Upper lobe of left lung (tissue), 6 donors: ENCODE data around the gene OLIG1. TPM values are rescaled to one million over a fixed set of nuclear protein-coding genes. Genes with fewer than 3 reads are reported as not detected.

Source experiments
- ATAC-seq, 2 donors: fragments of 200-7000 bp; cut with Tn5 transposase; one replicate each; pipeline ENCODE4 v1.9.1; 2022; ENCODE audit warnings: mild to moderate bottlenecking in 2 of 2, moderate library complexity in 2 of 2; ENCODE audit not compliant: low FRiP score in 2 of 2
- DNase-seq, 2 donors: peaks; one replicate each; pipeline ENCODE4 v3.0.0-alpha.2; 2019 to 2020
- H3K27ac ChIP-seq, 4 donors: fragments of 200-600 bp; sonication (generic); one replicate each; pipeline ENCODE4 v1.5.1; 2016 to 2019
- H3K27me3 ChIP-seq, 4 donors: fragments of 200-600 bp; sonication (generic); one replicate each; pipeline ENCODE4 v1.5.1; 2017 to 2019
- H3K36me3 ChIP-seq, 4 donors: fragments of 200-600 bp; sonication (generic); one replicate each; pipeline ENCODE4 v1.5.1; 2016 to 2019
- H3K4me1 ChIP-seq, 4 donors: fragments of 200-600 bp; sonication (generic); one replicate each; pipeline ENCODE4 v1.5.1; 2018 to 2019
- H3K4me3 ChIP-seq, 4 donors: fragments of 200-600 bp; sonication (generic); one replicate each; pipeline ENCODE4 v1.5.1; 2017 to 2019; ENCODE audit warnings: mild to moderate bottlenecking in 2 of 4, moderate library complexity in 1 of 4
- H3K9me3 ChIP-seq, 4 donors: fragments of 200-600 bp; sonication (generic); one replicate each; pipeline ENCODE4 v1.5.1; 2018 to 2019
- EP300 ChIP-seq, 4 donors: sonication (generic); formaldehyde crosslinking; IDR thresholded peaks; one replicate each; pipeline ENCODE4 v1.5.1; 2017; ENCODE audit warnings: antibody characterized with exemption in 4 of 4, control low read depth in 2 of 4
- POLR2A ChIP-seq, 4 donors: fragments of 450-650 bp; IDR thresholded peaks; one replicate each; pipeline ENCODE4 v1.5.1; 2016 to 2017; ENCODE audit warnings: antibody characterized with exemption in 4 of 4, mild to moderate bottlenecking in 2 of 4
- POLR2AphosphoS5 ChIP-seq, 2 donors: sonication (generic); formaldehyde crosslinking; IDR thresholded peaks; one replicate each; pipeline ENCODE4 v1.5.1; 2017; ENCODE audit warnings: antibody characterized with exemption in 2 of 2
- WGBS, 2 donors: methylation state at CpG; one replicate each; pipeline ENCODE4 v1.1.5; 2017 to 2018; 5-methylcytosine and 5-hydroxymethylcytosine counted together
- total RNA-seq, 6 donors: library from RNA; depleted of rRNA in 4 of 6; stranded (reverse); fragments of >200 nt in 4 of 6; gene quantifications; one replicate each; pipeline versions ENCODE4 v1.1.0 to v1.2.1, GENCODE V29; 2016 to 2021
- TF ChIP-seq, protein P1 (sequence below), 6 experiments: fragments of 450-650 bp in 4 of 6; fragments of 200-600 bp in 2 of 6; sonication (generic) in 2 of 6; IDR thresholded peaks; one replicate each; pipeline ENCODE4 v1.5.1; 2016 to 2019; ENCODE audit warnings: antibody characterized with exemption in 6 of 6
- donor health status: DM: no; HTN: no; CAD: no; lungs with moderate emphysema.
- donor health status: DM: no; HTN: yes; CAD: no; lungs with severe emphysema.

The OLIG1 gene
- total RNA-seq, 6 donors from 2014 or later = 0.54 to 3.2 (median 2.0) TPM; not detected in 1

DNA sequence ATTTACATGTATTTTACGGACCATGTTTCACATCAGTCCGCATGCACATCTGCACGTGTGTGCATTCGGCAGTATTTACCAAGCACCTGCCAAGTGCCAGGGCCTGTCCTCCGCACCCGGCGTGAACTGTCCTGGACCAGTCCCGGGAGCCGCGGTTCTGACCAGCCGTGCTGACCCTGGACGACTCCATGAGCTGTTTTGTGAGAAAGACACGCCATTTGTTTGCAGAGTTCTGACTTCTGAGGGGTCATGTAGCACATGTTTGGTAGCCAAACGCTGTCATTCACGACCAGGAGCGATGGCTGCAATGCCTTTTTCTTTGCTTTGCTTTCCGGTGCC lies 47.5 kb upstream of the OLIG1 start:
- Histone ChIP-seq H3K36me3 (no peaks in the 10 kb centered on the region), H3K4me1 (peaks cover 35 to 62% (median 47%) of the 10 kb centered on the region in 4 donors), H3K27ac (no peak overlapping the region), H3K4me3 (no peak overlapping the region), H3K9me3 (no peaks in the 10 kb centered on the region), H3K27me3 (peaks cover 0 to 91% (median 61%) of the 10 kb centered on the region in 4 donors)
- 12 to 17% methylated on average over 14 to 17 of the region's 17 CpGs for WGBS, 2 donors
- peak in 1 of 2 donors; percentile 51 for DNase-seq
- no peak for ATAC-seq
- TF ChIP-seq, protein P1, sequence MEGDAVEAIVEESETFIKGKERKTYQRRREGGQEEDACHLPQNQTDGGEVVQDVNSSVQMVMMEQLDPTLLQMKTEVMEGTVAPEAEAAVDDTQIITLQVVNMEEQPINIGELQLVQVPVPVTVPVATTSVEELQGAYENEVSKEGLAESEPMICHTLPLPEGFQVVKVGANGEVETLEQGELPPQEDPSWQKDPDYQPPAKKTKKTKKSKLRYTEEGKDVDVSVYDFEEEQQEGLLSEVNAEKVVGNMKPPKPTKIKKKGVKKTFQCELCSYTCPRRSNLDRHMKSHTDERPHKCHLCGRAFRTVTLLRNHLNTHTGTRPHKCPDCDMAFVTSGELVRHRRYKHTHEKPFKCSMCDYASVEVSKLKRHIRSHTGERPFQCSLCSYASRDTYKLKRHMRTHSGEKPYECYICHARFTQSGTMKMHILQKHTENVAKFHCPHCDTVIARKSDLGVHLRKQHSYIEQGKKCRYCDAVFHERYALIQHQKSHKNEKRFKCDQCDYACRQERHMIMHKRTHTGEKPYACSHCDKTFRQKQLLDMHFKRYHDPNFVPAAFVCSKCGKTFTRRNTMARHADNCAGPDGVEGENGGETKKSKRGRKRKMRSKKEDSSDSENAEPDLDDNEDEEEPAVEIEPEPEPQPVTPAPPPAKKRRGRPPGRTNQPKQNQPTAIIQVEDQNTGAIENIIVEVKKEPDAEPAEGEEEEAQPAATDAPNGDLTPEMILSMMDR (IDR thresholded peaks at IDR 0.05) = no peak

DNA sequence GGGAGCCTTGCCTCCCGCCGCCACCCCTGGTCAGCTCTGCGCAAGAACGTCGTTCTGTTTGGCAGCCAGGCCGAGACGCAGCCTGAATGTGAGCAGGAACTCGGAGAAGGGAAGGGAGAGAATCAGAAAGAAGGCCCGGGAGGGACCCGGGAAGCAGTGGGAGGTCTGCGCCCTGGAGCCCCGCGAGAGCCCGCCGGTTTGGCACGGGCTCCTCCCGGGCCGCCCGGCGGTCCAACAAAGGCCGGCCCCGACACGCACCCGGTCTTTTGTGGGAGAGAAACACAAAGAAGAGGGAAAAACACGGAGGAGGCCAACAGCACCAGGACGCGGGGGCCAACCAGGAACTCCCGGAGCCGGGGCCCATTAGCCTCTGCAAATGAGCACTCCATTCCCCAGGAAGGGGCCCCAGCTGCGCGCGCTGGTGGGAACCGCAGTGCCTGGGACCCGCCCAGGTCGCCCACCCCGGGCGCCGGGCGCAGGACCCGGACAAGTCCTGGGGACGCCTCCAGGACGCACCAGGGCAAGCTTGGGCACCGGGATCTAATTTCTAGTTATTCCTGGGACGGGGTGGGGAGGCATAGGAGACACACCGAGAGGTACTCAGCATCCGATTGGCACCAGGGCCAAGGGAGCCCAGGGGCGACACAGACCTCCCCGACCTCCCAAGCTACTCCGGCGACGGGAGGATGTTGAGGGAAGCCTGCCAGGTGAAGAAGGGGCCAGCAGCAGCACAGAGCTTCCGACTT lies 46.9 kb upstream of the OLIG1 start:
- TF ChIP-seq, protein P1 (IDR thresholded peaks at IDR 0.05) = no peak
- TF ChIP-seq POLR2A (IDR thresholded peaks at IDR 0.05) (no peak), POLR2AphosphoS5 (IDR thresholded peaks at IDR 0.05) (no peak)
- H3K27me3 ChIP-seq = peaks cover 0 to 95% (median 66%) of the 10 kb centered on the region in 4 donors
- DNase-seq (peak in 1 of 2 donors; percentile 71), ATAC-seq (no peak)
- H3K4me3 ChIP-seq = no peak overlapping the region
- H3K27ac ChIP-seq = no peak overlapping the region
- WGBS, 2 donors = 3 to 20% methylated on average over 1 to 49 of the region's 52 CpGs
- H3K36me3 ChIP-seq = no peaks in the 10 kb centered on the region
- peaks cover 35 to 68% (median 52%) of the 10 kb centered on the region in 4 donors for H3K4me1 ChIP-seq
- H3K9me3 ChIP-seq = no peaks in the 10 kb centered on the region

DNA sequence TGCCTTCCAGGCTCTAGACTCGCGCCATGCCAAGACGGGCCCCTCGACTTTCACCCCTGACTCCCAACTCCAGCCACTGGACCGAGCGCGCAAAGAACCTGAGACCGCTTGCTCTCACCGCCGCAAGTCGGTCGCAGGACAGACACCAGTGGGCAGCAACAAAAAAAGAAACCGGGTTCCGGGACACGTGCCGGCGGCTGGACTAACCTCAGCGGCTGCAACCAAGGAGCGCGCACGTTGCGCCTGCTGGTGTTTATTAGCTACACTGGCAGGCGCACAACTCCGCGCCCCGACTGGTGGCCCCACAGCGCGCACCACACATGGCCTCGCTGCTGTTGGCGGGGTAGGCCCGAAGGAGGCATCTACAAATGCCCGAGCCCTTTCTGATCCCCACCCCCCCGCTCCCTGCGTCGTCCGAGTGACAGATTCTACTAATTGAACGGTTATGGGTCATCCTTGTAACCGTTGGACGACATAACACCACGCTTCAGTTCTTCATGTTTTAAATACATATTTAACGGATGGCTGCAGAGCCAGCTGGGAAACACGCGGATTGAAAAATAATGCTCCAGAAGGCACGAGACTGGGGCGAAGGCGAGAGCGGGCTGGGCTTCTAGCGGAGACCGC lies 46.3 kb upstream of the OLIG1 start:
- peaks cover 0 to 98% (median 68%) of the 10 kb centered on the region in 4 donors for H3K27me3 ChIP-seq
- H3K27ac ChIP-seq = no peak overlapping the region
- DNase-seq = peak in 1 of 2 donors; percentile 73
- no peak for TF ChIP-seq POLR2AphosphoS5 (IDR thresholded peaks at IDR 0.05)
- TF ChIP-seq EP300 (IDR thresholded peaks at IDR 0.05) = no peak
- no peak for TF ChIP-seq POLR2A (IDR thresholded peaks at IDR 0.05)
- TF ChIP-seq, protein P1 (IDR thresholded peaks at IDR 0.05) = no peak
- H3K4me3 ChIP-seq = no peak overlapping the region
- H3K9me3 ChIP-seq = no peaks in the 10 kb centered on the region
- no peak for ATAC-seq
- WGBS, 2 donors = 7% methylated on average over 33 to 48 of the region's 49 CpGs
- no peaks in the 10 kb centered on the region for H3K36me3 ChIP-seq
- H3K4me1 ChIP-seq = peaks cover 35 to 75% (median 58%) of the 10 kb centered on the region in 4 donors

DNA sequence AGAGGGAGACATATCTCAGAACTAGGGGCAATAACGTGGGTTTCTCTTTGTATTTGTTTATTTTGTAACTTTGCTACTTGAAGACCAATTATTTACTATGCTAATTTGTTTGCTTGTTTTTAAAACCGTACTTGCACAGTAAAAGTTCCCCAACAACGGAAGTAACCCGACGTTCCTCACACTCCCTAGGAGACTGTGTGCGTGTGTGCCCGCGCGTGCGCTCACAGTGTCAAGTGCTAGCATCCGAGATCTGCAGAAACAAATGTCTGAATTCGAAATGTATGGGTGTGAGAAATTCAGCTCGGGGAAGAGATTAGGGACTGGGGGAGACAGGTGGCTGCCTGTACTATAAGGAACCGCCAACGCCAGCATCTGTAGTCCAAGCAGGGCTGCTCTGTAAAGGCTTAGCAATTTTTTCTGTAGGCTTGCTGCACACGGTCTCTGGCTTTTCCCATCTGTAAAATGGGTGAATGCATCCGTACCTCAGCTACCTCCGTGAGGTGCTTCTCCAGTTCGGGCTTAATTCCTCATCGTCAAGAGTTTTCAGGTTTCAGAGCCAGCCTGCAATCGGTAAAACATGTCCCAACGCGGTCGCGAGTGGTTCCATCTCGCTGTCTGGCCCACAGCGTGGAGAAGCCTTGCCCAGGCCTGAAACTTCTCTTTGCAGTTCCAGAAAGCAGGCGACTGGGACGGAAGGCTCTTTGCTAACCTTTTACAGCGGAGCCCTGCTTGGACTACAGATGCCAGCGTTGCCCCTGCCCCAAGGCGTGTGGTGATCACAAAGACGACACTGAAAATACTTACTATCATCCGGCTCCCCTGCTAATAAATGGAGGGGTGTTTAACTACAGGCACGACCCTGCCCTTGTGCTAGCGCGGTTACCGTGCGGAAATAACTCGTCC lies 45.5 kb upstream of the OLIG1 start:
- H3K4me3 ChIP-seq = no peak overlapping the region
- H3K4me1 ChIP-seq = peaks cover 40 to 81% (median 66%) of the 10 kb centered on the region in 4 donors
- H3K27ac ChIP-seq = no peak overlapping the region
- DNase-seq (no peak), ATAC-seq (no peak)
- TF ChIP-seq EP300 (IDR thresholded peaks at IDR 0.05) (no peak), POLR2AphosphoS5 (IDR thresholded peaks at IDR 0.05) (no peak), POLR2A (IDR thresholded peaks at IDR 0.05) (no peak)
- TF ChIP-seq, protein P1 (IDR thresholded peaks at IDR 0.05) = no peak
- no peaks in the 10 kb centered on the region for H3K9me3 ChIP-seq
- H3K36me3 ChIP-seq = no peaks in the 10 kb centered on the region
- WGBS, 2 donors = 6 to 9% methylated on average over 33 to 40 of the region's 40 CpGs
- H3K27me3 ChIP-seq = peaks cover 0 to 100% (median 71%) of the 10 kb centered on the region in 4 donors
